ENCODE results near the gene MRPS23. TPM values are rescaled to one million over a fixed set of nuclear protein-coding genes. Genes with fewer than 3 reads are reported as not detected.

Gene MRPS23
- total and polyA plus RNA-seq, 2 of the 8 experiments (the other 6 are each of a cell fraction or from before 2014, with no cell fraction given): 38.6 to 60.4 TPM

DNA sequence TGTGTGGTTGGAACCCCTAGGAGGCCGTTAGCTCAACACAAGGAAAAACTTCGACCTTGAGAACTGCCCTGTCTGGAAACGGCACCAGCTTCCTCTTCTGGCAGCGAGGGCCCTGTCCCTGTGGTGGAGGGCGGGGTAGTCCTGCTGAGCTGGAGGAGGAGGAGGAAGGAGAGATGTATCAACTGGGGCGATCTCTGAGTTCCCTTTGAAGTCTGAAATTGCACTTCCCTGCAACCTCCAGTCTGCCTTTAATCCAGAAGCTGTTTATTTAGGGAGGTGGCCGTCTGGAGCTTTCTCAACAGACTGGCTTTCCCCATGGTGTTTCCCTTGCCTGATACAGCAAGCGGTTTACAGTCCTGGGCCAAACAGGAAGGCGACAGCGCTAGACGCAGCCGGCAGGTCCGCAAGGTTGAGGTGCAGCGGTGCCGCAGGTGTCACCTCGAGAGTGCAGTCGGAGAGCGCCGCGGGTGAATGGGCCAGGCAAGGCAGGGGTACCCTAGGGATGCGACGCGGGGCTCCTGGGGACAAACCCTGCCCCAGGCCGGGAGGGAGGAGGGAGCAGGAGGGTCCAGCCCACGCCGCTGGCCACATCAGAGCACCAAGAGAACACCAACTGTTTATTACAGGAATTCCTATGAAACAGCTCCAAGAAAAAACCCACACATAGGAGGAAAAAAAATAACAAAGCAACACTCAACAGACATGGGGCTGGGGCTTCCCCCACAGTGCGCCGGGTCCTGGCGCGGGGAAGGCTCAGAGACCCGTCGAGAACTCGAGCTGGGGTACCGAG is 11.4 kb upstream of the MRPS23 start (continued):
- TF ChIP-seq KDM4A (IDR thresholded peaks at IDR 0.05; ENCODE audit: low read depth, low read length, severe bottlenecking): no peak
- no peak for TF ChIP-seq JUN (IDR thresholded peaks at IDR 0.05; ENCODE audit: low read depth, low read length)
